HT1080 (cell line): ENCODE measurements around the gene TFDP2. TPM values are rescaled to one million over a fixed set of nuclear protein-coding genes. Genes with fewer than 3 reads are reported as not detected.
"Not testable (repeated sequence)": the region's sequence is repeated elsewhere in the genome, so short reads cannot be mapped to it uniquely, and the experiment has no call there.

Experiments
- DNase-seq: peaks from one replicate; pipeline ENCODE4 v3.0.0-alpha.2; 2015; ENCODE audit warnings: low read depth
- small RNA-seq: library from RNA; depleted of rRNA; stranded (forward); fragments of <200 nt; gene quantifications from one replicate; pipeline ENCODE3, GENCODE V24; 2014
- total RNA-seq: library from RNA; depleted of rRNA; stranded (reverse); fragments of >200 nt; shearing (Covaris generic); gene quantifications from 2 replicates; pipeline ENCODE4 v1.2.3, GENCODE V29; 2014; rRNA removed

TFDP2 gene
- total RNA-seq, 1 experiment from 2014 or later, result 87.7 TPM

DNA sequence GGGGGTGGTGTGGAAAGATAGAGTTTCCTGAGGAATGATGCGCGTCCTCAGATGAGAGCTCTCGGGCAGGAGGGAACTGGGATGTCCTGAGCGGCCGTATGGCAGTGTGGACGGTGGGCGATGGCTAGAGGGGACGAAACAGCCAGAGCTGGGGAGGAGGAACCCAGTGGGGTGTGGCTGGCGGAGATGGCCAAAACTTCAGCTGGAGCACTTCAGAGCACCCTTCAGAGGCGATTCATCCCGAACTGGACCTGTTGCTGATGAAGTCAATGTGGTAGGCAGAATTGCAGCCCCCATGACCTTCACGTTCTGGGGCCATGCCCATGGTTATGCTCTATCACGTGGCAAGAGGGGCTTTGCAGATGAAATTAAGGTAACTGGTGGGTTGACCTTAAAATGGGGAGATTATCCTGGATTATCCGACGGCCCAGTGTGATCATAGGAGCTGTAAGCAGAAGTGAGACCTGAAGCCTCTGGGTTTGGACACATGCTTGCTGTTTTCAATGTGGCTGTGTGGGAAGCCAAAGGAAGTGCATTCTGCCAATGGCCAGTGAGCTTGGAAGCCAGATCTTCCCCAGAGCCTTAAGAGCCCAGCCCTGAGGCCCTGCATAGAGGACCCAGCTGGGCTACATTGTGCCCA, 220.6 kb downstream of the TFDP2 start:
- DNase-seq, result no peak

- DNase-seq, result no peak
Measured at GRCh38 chr3:141926929-141927328, 222.4 kb downstream of the TFDP2 start.

GRCh38 chr3:141925677-141926076, 223.7 kb downstream of the TFDP2 start:
- not testable (repeated sequence) for DNase-seq

DNA sequence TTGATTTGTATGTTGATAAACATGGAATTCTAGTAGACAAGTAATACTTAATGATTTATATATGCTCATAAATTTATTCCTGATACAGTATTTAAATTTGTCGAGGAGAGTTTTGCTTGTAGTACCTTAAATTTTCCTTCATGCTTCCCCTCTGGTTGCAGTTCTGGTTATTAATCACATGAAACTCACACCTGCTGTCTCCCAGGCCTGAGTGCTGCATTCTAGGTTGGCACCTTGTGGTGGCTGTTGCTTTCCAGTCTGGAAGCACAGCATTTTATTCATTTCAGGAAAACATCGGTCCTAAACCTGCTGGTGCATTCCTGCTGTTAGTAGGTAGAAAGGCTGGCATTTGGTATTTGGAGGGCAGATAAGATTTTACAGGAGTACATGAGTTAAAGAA, 228.0 kb downstream of the TFDP2 start:
- DNase-seq, result no peak

DNA sequence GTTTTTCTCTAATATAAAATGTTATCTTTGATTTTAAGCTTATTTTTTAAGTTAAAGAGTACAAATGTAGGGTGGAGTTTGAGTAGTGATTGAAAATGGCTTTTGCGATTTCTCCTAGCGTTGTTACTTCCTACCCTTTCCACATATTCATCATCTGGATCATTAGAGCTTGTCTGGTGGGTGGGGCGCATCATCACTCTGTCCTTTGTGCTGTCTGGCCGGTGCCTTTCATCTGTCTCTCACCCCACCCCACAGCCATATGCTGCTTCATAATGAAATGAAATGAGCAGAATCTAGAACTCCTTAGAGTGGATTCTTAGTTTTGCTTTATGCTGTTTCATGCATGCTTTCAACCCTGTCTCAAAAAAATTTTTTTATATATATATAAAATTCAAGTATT, 228.6 kb downstream of the TFDP2 start:
- no peak for DNase-seq

- no peak for DNase-seq
Measured at GRCh38 chr3:141915766-141916165, 233.6 kb downstream of the TFDP2 start.

DNA sequence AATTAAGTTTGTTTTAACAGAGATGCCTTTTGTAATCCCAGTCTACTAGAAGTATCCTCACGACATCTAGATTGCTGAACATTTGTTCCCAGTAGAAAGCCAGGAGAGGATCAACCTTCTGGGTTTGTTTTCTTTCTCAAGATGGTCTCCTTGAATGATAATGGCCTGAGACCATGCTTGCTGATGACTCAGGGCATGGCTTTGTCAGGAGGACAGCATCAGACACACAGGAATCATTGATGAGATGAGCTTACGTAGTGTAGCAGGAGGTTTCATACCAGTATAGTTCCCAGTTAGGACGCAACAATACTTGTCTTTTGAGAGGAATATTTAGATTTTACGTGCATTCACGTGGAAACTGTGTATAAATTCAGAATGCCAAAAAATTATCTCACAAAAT, 234.3 kb downstream of the TFDP2 start:
- no peak for DNase-seq

GRCh38 chr3:141914311-141914710, 235.0 kb downstream of the TFDP2 start:
- DNase-seq, result no peak

DNA sequence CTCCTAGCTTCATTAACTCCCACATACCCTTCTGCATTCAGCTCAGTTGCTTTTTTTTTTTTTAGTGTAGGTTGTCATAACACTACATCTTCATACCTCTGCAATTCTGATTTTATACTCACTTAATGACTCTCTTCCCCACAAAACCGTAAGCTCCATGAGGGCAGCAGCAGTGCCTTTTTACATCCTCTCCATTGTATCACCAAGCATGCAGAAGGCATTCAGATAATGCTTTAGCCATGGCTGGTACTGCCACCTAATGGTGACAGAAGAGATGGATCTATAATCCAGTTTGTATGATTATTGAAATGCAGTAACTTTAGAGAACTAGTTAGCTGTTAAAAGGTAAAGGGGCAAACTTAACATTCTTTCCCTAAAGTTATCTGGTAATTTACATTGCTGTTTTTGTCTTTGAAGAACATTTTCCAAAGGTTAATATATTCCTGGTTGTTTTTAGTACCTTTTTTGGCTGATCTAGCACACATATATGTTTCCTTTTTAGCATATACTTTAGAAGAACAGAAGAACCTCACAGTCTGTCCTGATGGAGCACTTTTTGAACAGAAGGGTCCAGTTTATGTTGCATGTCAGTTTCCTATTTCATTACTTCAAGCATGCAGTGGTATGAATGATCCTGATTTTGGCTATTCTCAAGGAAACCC, 236.1 kb downstream of the TFDP2 start:
- peak; percentile 64 for DNase-seq

DNA sequence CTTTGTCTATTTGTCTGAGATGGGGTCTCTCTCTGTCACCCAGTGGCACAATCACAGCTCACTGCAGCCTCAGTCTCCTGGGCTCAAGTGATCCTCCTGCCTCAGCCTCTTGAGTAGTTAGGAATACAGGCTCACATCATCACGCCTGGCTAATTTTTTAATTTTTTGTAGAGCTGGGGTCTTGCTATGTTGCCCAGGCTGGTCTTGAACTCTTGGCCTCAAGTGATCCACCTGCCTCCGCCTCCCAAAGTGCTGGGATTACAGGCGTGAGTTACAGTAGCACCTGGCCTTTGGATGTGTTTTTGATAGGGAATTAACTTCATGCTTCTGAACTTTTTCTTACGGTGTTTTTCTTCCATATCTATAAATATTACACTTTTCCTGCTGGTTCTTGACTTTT, 239.4 kb downstream of the TFDP2 start:
- not testable (repeated sequence) for DNase-seq

DNA sequence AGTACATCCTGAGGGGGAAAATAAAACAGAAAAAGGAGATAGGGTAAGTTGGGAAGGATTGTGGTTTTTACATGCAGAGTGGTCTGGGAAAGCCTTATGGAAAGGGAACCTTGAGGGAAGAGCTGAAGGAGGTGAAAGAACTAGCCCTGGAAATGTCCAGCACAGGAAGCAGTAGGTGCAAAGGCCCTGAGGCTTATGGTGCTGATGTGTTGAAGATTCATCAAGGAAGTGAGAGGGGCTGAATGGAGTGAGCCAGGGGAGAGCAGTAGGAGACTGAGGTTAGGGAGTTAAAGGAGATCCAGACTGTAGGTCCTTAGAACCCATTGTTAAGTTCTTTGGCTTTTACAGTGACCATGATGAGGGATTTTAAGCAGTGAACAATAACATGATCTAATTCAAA, 239.9 kb downstream of the TFDP2 start:
- no peak for DNase-seq

GRCh38 chr3:141905129-141905528, 244.2 kb downstream of the TFDP2 start:
- DNase-seq, result no peak

GRCh38 chr3:141904203-141904602, 245.1 kb downstream of the TFDP2 start:
- DNase-seq, result no peak

GRCh38 chr3:141901914-141902313, 247.4 kb downstream of the TFDP2 start:
- no peak for DNase-seq

DNA sequence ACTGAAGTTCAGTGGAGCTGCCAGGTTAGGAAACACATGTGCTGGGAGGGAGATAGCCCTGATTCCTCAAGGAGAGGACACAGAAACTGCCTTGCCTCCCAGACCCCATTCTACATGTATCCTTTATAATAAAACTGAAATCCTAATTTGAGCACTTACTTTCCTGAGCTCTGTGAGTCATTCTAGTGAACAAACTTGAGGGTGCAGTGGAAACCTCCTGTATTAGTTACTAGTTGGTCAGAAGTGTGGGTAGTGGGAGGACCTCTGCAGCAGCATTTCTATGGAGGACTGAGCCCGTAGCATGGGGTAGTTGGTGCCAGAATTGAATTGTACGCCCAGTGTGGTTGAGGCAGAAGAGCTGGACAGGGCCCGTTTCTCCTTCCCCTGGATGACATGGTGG, 249.0 kb downstream of the TFDP2 start:
- DNase-seq, result no peak

GRCh38 chr3:141898908-141899307, 250.4 kb downstream of the TFDP2 start:
- DNase-seq, result no peak

DNA sequence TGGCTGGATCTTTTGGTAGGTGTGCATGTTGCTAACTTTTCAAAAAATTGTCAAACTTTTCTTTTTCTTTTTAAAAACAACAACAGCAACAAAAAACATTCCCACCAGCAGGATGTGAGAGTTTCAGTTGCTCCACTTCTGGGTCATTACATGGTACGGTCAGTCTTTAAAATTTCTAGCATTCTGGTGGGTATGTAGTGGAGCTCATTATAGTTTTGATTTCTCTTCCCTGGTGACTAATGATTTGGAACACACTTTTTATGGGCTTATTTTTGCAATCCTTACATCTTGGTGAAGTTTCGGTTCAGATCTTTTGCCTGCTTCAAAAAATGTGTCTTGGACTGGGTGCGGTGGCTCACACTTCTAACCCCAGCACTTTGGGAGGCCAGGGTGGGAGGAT, 253.6 kb downstream of the TFDP2 start:
- DNase-seq, result no peak

GRCh38 chr3:141894524-141895176, 254.7 kb downstream of the TFDP2 start:
- DNase-seq, result peak; percentile 84

Small RNA genes lying within 50 kb of the gene (small RNA-seq; reads per million reads assigned to genes)
- gene RNU6-425P (not detected), gene RNU6-509P (not detected)

Other genes starting within 250 kb of the TFDP2 start
- gene GK5, start 76.0 kb upstream of the TFDP2 start, total RNA-seq, result 4.6 and 5.4 TPM in 2 replicates